Upper lobe of left lung (tissue), 6 donors: Measurements from ENCODE around the gene LIPC. TPM values are rescaled to one million over a fixed set of nuclear protein-coding genes. Genes with fewer than 3 reads are reported as not detected.

Experiments
- ATAC-seq, 2 donors: fragments of 200-7000 bp; cut with Tn5 transposase; one replicate each; pipeline ENCODE4 v1.9.1; 2022; ENCODE audit warnings: mild to moderate bottlenecking in 2 of 2, moderate library complexity in 2 of 2; ENCODE audit not compliant: low FRiP score in 2 of 2
- DNase-seq, 2 donors: peaks; one replicate each; pipeline ENCODE4 v3.0.0-alpha.2; 2019 to 2020
- H3K27ac ChIP-seq, 4 donors: fragments of 200-600 bp; sonication (generic); one replicate each; pipeline ENCODE4 v1.5.1; 2016 to 2019
- H3K27me3 ChIP-seq, 4 donors: fragments of 200-600 bp; sonication (generic); one replicate each; pipeline ENCODE4 v1.5.1; 2017 to 2019
- H3K36me3 ChIP-seq, 4 donors: fragments of 200-600 bp; sonication (generic); one replicate each; pipeline ENCODE4 v1.5.1; 2016 to 2019
- H3K4me1 ChIP-seq, 4 donors: fragments of 200-600 bp; sonication (generic); one replicate each; pipeline ENCODE4 v1.5.1; 2018 to 2019
- H3K4me3 ChIP-seq, 4 donors: fragments of 200-600 bp; sonication (generic); one replicate each; pipeline ENCODE4 v1.5.1; 2017 to 2019; ENCODE audit warnings: mild to moderate bottlenecking in 2 of 4, moderate library complexity in 1 of 4
- H3K9me3 ChIP-seq, 4 donors: fragments of 200-600 bp; sonication (generic); one replicate each; pipeline ENCODE4 v1.5.1; 2018 to 2019
- EP300 ChIP-seq, 4 donors: sonication (generic); formaldehyde crosslinking; IDR thresholded peaks; one replicate each; pipeline ENCODE4 v1.5.1; 2017; ENCODE audit warnings: antibody characterized with exemption in 4 of 4, control low read depth in 2 of 4
- POLR2A ChIP-seq, 4 donors: fragments of 450-650 bp; IDR thresholded peaks; one replicate each; pipeline ENCODE4 v1.5.1; 2016 to 2017; ENCODE audit warnings: antibody characterized with exemption in 4 of 4, mild to moderate bottlenecking in 2 of 4
- POLR2AphosphoS5 ChIP-seq, 2 donors: sonication (generic); formaldehyde crosslinking; IDR thresholded peaks; one replicate each; pipeline ENCODE4 v1.5.1; 2017; ENCODE audit warnings: antibody characterized with exemption in 2 of 2
- WGBS, 2 donors: methylation state at CpG; one replicate each; pipeline ENCODE4 v1.1.5; 2017 to 2018; 5-methylcytosine and 5-hydroxymethylcytosine counted together
- total RNA-seq, 6 donors: library from RNA; depleted of rRNA in 4 of 6; stranded (reverse); fragments of >200 nt in 4 of 6; gene quantifications; one replicate each; pipeline versions ENCODE4 v1.1.0 to v1.2.1, GENCODE V29; 2016 to 2021
- TF ChIP-seq, protein P1 (sequence below), 6 experiments: fragments of 450-650 bp in 4 of 6; fragments of 200-600 bp in 2 of 6; sonication (generic) in 2 of 6; IDR thresholded peaks; one replicate each; pipeline ENCODE4 v1.5.1; 2016 to 2019; ENCODE audit warnings: antibody characterized with exemption in 6 of 6
- donor health status: DM: no; HTN: no; CAD: no; lungs with moderate emphysema.
- donor health status: DM: no; HTN: yes; CAD: no; lungs with severe emphysema.

Gene LIPC
- total RNA-seq, 6 donors from 2014 or later: 0.40 to 0.89 (median 0.75) TPM; not detected in 2

- ATAC-seq (no peak), DNase-seq (no peak)
- H3K9me3 ChIP-seq: no peaks in the 10 kb centered on the region
- no peaks in the 10 kb centered on the region for H3K36me3 ChIP-seq
- H3K4me3 ChIP-seq: no peak overlapping the region
- TF ChIP-seq, protein P1, sequence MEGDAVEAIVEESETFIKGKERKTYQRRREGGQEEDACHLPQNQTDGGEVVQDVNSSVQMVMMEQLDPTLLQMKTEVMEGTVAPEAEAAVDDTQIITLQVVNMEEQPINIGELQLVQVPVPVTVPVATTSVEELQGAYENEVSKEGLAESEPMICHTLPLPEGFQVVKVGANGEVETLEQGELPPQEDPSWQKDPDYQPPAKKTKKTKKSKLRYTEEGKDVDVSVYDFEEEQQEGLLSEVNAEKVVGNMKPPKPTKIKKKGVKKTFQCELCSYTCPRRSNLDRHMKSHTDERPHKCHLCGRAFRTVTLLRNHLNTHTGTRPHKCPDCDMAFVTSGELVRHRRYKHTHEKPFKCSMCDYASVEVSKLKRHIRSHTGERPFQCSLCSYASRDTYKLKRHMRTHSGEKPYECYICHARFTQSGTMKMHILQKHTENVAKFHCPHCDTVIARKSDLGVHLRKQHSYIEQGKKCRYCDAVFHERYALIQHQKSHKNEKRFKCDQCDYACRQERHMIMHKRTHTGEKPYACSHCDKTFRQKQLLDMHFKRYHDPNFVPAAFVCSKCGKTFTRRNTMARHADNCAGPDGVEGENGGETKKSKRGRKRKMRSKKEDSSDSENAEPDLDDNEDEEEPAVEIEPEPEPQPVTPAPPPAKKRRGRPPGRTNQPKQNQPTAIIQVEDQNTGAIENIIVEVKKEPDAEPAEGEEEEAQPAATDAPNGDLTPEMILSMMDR (IDR thresholded peaks at IDR 0.05): no peak
- no peak for TF ChIP-seq EP300 (IDR thresholded peaks at IDR 0.05)
- TF ChIP-seq POLR2AphosphoS5 (IDR thresholded peaks at IDR 0.05): no peak
- TF ChIP-seq POLR2A (IDR thresholded peaks at IDR 0.05): no peak
- WGBS, 2 donors: 81 to 82% methylated on average over 6 to 9 of the region's 10 CpGs
- no peaks in the 10 kb centered on the region for H3K27me3 ChIP-seq
- peaks cover 20 to 40% (median 31%) of the 10 kb centered on the region in 4 donors for H3K4me1 ChIP-seq
- no peak overlapping the region for H3K27ac ChIP-seq
Observed at GRCh38 chr15:58476525-58477162, 44.9 kb downstream of the LIPC start.

- no peaks in the 10 kb centered on the region for H3K9me3 ChIP-seq
- peaks cover 20 to 40% (median 31%) of the 10 kb centered on the region in 4 donors for H3K4me1 ChIP-seq
- 8 to 23% methylated on average over 4 of the region's 4 CpGs for WGBS, 2 donors
- no peak for DNase-seq
- no peak overlapping the region for H3K4me3 ChIP-seq
- no peak overlapping the region for H3K27ac ChIP-seq
- H3K27me3 ChIP-seq: no peaks in the 10 kb centered on the region
- TF ChIP-seq, protein P1 (IDR thresholded peaks at IDR 0.05): no peak
- TF ChIP-seq POLR2A (IDR thresholded peaks at IDR 0.05): no peak
- TF ChIP-seq EP300 (IDR thresholded peaks at IDR 0.05): no peak
- no peak for TF ChIP-seq POLR2AphosphoS5 (IDR thresholded peaks at IDR 0.05)
- no peaks in the 10 kb centered on the region for H3K36me3 ChIP-seq
- ATAC-seq: no peak
Observed at GRCh38 chr15:58477170-58477569, 45.4 kb downstream of the LIPC start.

DNA sequence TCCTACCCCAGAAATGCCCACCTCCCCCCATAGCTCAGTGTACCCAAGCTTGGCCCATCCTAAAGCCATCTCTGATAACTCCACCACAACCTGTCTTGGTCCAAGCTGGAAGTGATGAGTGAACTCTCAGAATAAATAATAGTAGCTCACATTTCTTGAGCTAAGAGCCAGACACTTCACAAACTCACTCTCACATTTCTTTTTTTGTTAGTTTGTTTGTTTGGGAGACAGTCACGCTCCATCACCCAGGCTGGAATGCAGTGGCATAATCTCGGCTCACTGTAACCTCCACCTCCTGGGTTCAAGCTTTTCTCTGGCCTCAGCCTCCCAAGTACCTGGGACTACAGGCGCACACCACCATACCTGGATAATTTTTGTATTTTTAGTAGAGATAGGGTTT lies 46.2 kb downstream of the LIPC start:
- Histone ChIP-seq H3K27ac (no peak overlapping the region), H3K9me3 (no peaks in the 10 kb centered on the region), H3K4me1 (peaks cover 15 to 35% (median 26%) of the 10 kb centered on the region in 4 donors), H3K36me3 (no peaks in the 10 kb centered on the region), H3K27me3 (no peaks in the 10 kb centered on the region), H3K4me3 (no peak overlapping the region)
- TF ChIP-seq, protein P1 (IDR thresholded peaks at IDR 0.05): no peak
- TF ChIP-seq EP300 (IDR thresholded peaks at IDR 0.05) (no peak), POLR2A (IDR thresholded peaks at IDR 0.05) (no peak), POLR2AphosphoS5 (IDR thresholded peaks at IDR 0.05) (no peak)
- no peak for ATAC-seq
- 97 to 98% methylated on average over 3 of the region's 3 CpGs for WGBS, 2 donors
- no peak for DNase-seq

- DNase-seq: no peak
- ATAC-seq: no peak
- TF ChIP-seq, protein P1 (IDR thresholded peaks at IDR 0.05): no peak
- no peak for TF ChIP-seq POLR2AphosphoS5 (IDR thresholded peaks at IDR 0.05)
- TF ChIP-seq EP300 (IDR thresholded peaks at IDR 0.05): no peak
- TF ChIP-seq POLR2A (IDR thresholded peaks at IDR 0.05): no peak
- Histone ChIP-seq H3K27ac (no peak overlapping the region), H3K36me3 (no peaks in the 10 kb centered on the region), H3K9me3 (no peaks in the 10 kb centered on the region), H3K4me1 (peaks cover 13 to 30% (median 21%) of the 10 kb centered on the region in 4 donors), H3K4me3 (no peak overlapping the region), H3K27me3 (no peaks in the 10 kb centered on the region)
- WGBS, 2 donors: 93 to 96% methylated on average over 3 of the region's 3 CpGs
Observed at GRCh38 chr15:58478579-58478978, 46.8 kb downstream of the LIPC start.

DNA sequence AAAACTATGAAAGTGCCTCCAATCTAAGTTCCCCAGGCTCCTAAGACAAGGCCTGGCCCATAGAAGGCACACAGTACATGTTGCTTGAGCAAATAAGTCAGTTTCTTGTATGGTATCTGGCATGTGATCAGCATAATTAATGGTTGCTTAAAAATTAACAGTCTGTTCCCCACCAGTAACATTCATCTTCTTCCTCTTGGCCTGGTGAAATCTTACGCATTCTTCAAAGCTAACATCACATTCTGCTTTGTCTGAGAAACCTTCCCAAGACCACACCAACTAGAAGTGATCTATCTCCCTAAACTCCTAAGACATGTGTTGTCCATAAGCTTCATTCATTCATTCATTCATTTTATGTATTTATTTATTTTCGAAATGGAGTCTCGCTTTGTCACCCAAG lies 48.1 kb downstream of the LIPC start:
- no peak overlapping the region for H3K4me3 ChIP-seq
- TF ChIP-seq POLR2AphosphoS5 (IDR thresholded peaks at IDR 0.05) (no peak), EP300 (IDR thresholded peaks at IDR 0.05) (no peak), POLR2A (IDR thresholded peaks at IDR 0.05) (no peak)
- TF ChIP-seq, protein P1 (IDR thresholded peaks at IDR 0.05): no peak
- H3K4me1 ChIP-seq: peaks cover 13 to 23% (median 20%) of the 10 kb centered on the region in 4 donors
- H3K27ac ChIP-seq: no peak overlapping the region
- H3K9me3 ChIP-seq: no peaks in the 10 kb centered on the region
- WGBS, 2 donors: 99 to 100% methylated on average over 3 of the region's 3 CpGs
- no peak for ATAC-seq
- no peaks in the 10 kb centered on the region for H3K36me3 ChIP-seq
- no peak for DNase-seq
- no peaks in the 10 kb centered on the region for H3K27me3 ChIP-seq
